Measurements from ENCODE around the gene SULT4A1. TPM values are rescaled to one million over a fixed set of nuclear protein-coding genes. Genes with fewer than 3 reads are reported as not detected.

Gene SULT4A1
- total and polyA plus RNA-seq, 9 of the 15 experiments (the other 6 are each of a cell fraction or from before 2014, with no cell fraction given) = 0.03 to 0.20 (median 0.09) TPM; not detected in 3

DNA sequence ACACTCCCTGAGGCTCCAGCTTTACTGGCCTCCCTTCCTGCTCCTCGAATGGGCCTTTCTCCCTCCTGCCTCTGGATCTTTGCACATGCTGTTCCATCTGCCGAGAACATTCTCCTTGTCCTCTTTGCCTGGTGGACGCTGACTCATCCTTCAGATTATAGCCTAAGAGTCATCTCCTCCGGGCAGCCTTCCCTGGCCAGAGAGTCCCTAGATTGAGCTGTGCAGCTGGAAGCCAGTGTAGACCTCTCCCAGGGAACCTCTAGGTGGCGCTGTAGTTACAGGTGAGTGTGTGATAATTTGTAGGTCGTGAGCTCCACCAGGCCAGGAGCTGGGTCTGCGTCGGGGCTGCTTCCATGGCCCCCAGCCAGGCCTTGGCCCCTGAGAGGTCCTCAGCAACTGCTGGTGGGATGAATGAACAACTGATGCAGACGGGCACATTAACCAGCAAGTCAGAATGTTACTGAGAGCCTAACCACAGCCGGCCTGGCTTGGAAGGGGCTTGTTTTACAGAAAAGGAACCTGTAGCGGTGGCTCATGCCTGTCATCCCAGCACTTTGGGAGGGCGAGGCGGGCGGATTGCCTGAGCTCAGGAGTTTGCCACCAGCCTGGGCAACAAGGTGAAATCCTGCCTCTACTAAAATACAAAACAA, 20.8 kb upstream of the SULT4A1 start (continued):
- TF ChIP-seq, protein P1, sequence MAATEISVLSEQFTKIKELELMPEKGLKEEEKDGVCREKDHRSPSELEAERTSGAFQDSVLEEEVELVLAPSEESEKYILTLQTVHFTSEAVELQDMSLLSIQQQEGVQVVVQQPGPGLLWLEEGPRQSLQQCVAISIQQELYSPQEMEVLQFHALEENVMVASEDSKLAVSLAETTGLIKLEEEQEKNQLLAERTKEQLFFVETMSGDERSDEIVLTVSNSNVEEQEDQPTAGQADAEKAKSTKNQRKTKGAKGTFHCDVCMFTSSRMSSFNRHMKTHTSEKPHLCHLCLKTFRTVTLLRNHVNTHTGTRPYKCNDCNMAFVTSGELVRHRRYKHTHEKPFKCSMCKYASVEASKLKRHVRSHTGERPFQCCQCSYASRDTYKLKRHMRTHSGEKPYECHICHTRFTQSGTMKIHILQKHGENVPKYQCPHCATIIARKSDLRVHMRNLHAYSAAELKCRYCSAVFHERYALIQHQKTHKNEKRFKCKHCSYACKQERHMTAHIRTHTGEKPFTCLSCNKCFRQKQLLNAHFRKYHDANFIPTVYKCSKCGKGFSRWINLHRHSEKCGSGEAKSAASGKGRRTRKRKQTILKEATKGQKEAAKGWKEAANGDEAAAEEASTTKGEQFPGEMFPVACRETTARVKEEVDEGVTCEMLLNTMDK (IDR thresholded peaks at IDR 0.05; ENCODE audit: borderline replicate concordance, insufficient read depth, low read depth, low read length, poor library complexity, severe bottlenecking) = peak; percentile 18
- TF ChIP-seq, protein P2, sequence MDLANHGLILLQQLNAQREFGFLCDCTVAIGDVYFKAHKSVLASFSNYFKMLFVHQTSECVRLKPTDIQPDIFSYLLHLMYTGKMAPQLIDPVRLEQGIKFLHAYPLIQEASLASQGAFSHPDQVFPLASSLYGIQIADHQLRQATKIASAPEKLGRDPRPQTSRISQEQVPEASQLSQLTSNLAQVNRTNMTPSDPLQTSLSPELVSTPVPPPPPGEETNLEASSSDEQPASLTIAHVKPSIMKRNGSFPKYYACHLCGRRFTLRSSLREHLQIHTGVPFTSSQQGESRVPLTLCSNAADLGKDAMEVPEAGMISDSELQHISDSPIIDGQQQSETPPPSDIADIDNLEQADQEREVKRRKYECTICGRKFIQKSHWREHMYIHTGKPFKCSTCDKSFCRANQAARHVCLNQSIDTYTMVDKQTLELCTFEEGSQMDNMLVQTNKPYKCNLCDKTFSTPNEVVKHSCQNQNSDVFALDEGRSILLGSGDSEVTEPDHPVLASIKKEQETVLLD (IDR thresholded peaks at IDR 0.05) = no peak
- TF ChIP-seq HNRNPH1 (optimal IDR thresholded peaks at IDR 0.05; ENCODE audit: low read depth, low read length) = no peak
- TF ChIP-seq FOXJ3 (CRISPR knock-in tag; IDR thresholded peaks at IDR 0.05) = no peak
- TF ChIP-seq, protein P3, sequence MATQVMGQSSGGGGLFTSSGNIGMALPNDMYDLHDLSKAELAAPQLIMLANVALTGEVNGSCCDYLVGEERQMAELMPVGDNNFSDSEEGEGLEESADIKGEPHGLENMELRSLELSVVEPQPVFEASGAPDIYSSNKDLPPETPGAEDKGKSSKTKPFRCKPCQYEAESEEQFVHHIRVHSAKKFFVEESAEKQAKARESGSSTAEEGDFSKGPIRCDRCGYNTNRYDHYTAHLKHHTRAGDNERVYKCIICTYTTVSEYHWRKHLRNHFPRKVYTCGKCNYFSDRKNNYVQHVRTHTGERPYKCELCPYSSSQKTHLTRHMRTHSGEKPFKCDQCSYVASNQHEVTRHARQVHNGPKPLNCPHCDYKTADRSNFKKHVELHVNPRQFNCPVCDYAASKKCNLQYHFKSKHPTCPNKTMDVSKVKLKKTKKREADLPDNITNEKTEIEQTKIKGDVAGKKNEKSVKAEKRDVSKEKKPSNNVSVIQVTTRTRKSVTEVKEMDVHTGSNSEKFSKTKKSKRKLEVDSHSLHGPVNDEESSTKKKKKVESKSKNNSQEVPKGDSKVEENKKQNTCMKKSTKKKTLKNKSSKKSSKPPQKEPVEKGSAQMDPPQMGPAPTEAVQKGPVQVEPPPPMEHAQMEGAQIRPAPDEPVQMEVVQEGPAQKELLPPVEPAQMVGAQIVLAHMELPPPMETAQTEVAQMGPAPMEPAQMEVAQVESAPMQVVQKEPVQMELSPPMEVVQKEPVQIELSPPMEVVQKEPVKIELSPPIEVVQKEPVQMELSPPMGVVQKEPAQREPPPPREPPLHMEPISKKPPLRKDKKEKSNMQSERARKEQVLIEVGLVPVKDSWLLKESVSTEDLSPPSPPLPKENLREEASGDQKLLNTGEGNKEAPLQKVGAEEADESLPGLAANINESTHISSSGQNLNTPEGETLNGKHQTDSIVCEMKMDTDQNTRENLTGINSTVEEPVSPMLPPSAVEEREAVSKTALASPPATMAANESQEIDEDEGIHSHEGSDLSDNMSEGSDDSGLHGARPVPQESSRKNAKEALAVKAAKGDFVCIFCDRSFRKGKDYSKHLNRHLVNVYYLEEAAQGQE (IDR thresholded peaks at IDR 0.05; ENCODE audit: borderline replicate concordance) = no peak
- TF ChIP-seq, protein P3 (CRISPR knock-in tag; IDR thresholded peaks at IDR 0.05; ENCODE audit: low read depth) = no peak
- TF ChIP-seq, protein P4, sequence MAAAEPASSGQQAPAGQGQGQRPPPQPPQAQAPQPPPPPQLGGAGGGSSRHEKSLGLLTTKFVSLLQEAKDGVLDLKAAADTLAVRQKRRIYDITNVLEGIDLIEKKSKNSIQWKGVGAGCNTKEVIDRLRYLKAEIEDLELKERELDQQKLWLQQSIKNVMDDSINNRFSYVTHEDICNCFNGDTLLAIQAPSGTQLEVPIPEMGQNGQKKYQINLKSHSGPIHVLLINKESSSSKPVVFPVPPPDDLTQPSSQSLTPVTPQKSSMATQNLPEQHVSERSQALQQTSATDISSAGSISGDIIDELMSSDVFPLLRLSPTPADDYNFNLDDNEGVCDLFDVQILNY (CRISPR knock-in tag; IDR thresholded peaks at IDR 0.05) = no peak
- TF ChIP-seq, protein P5, sequence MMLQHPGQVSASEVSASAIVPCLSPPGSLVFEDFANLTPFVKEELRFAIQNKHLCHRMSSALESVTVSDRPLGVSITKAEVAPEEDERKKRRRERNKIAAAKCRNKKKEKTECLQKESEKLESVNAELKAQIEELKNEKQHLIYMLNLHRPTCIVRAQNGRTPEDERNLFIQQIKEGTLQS (IDR thresholded peaks at IDR 0.05) = peak; percentile 88
- TF ChIP-seq, protein P5 (CRISPR knock-in tag; conservative IDR thresholded peaks at IDR 0.05) = no peak
- no peak for TF ChIP-seq ZNF77 (CRISPR knock-in tag; IDR thresholded peaks at IDR 0.05)
- peak in 1 of 2 experiments; percentile 53; a peak in 2 of 4 replicates for TF ChIP-seq RAD21 (CRISPR knock-in tag; conservative IDR thresholded peaks at IDR 0.05 in 1 of 2, IDR thresholded peaks at IDR 0.05 in 1 of 2)
- no peak for TF ChIP-seq ZNF143 (CRISPR knock-in tag; IDR thresholded peaks at IDR 0.05)
- peak; percentile 36; the same call in 1 of the 2 replicates for TF ChIP-seq ZNF316 (IDR thresholded peaks at IDR 0.05)
- TF ChIP-seq NCOR1 (IDR thresholded peaks at IDR 0.05) = no peak
- TF ChIP-seq SMARCE1 (IDR thresholded peaks at IDR 0.05) = no peak
